ENCODE data around the gene XXYLT1.

Gene XXYLT1

GRCh38 chr3:195162816-195163215 lies 108.1 kb downstream of the XXYLT1 start:
- H3K4me1 ChIP-seq (ENCODE audit: control insufficient read depth in 5 of 5, insufficient read depth in 5 of 5, low read length in 5 of 5): peaks cover 10 to 52% (median 21%) of the 10 kb centered on the region in 5 donors
- peak overlapping the region; percentile 2 for H3K27ac ChIP-seq (ENCODE audit: low read depth, low read length)

GRCh38 chr3:195162033-195162669 lies 108.8 kb downstream of the XXYLT1 start:
- no peaks in the 10 kb centered on the region for H3K27me3 ChIP-seq (ENCODE audit: control insufficient read depth in 5 of 5, insufficient read depth in 4 of 5, low read length in 5 of 5)
- peak overlapping the region; percentile 2 for H3K27ac ChIP-seq (ENCODE audit: low read depth, low read length)
- peak overlapping the region in 1 of 5 donors; percentile 25 for H3K9ac ChIP-seq (ENCODE audit: low read length in 5 of 5)
- H3K36me3 ChIP-seq (ENCODE audit: control insufficient read depth in 5 of 5, insufficient read depth in 5 of 5, low read length in 5 of 5): no peaks in the 10 kb centered on the region
- H3K4me1 ChIP-seq (ENCODE audit: control insufficient read depth in 5 of 5, insufficient read depth in 5 of 5, low read length in 5 of 5): peaks cover 10 to 55% (median 21%) of the 10 kb centered on the region in 5 donors
- H3K9me3 ChIP-seq (ENCODE audit: control insufficient read depth in 5 of 5, low read length in 5 of 5): no peaks in the 10 kb centered on the region
- no peak overlapping the region for H3K4me3 ChIP-seq (ENCODE audit: low read depth in 1 of 5, low read length in 5 of 5)

More at GRCh38 chr3:195162816-195163215, 108.1 kb downstream of the XXYLT1 start:
- no peak overlapping the region for H3K4me3 ChIP-seq (ENCODE audit: low read depth in 1 of 5, low read length in 5 of 5)
- H3K27me3 ChIP-seq (ENCODE audit: control insufficient read depth in 5 of 5, insufficient read depth in 4 of 5, low read length in 5 of 5): no peaks in the 10 kb centered on the region
- no peaks in the 10 kb centered on the region for H3K36me3 ChIP-seq (ENCODE audit: control insufficient read depth in 5 of 5, insufficient read depth in 5 of 5, low read length in 5 of 5)
- no peak overlapping the region for H3K9ac ChIP-seq (ENCODE audit: low read length in 5 of 5)
- H3K9me3 ChIP-seq (ENCODE audit: control insufficient read depth in 5 of 5, low read length in 5 of 5): no peaks in the 10 kb centered on the region

- Histone ChIP-seq H3K4me3 (ENCODE audit: low read depth in 1 of 5, low read length in 5 of 5) (no peak overlapping the region), H3K9ac (ENCODE audit: low read length in 5 of 5) (no peak overlapping the region), H3K27me3 (ENCODE audit: control insufficient read depth in 5 of 5, insufficient read depth in 4 of 5, low read length in 5 of 5) (no peaks in the 10 kb centered on the region), H3K36me3 (ENCODE audit: control insufficient read depth in 5 of 5, insufficient read depth in 5 of 5, low read length in 5 of 5) (peaks cover 0 to 2% (median 0%) of the 10 kb centered on the region in 5 donors), H3K27ac (ENCODE audit: low read depth, low read length) (peak overlapping the region; percentile 16), H3K4me1 (ENCODE audit: control insufficient read depth in 5 of 5, insufficient read depth in 5 of 5, low read length in 5 of 5) (peaks cover 11 to 64% (median 21%) of the 10 kb centered on the region in 5 donors), H3K9me3 (ENCODE audit: control insufficient read depth in 5 of 5, low read length in 5 of 5) (no peaks in the 10 kb centered on the region)
These were observed 110.0 kb downstream of the XXYLT1 start for GRCh38 chr3:195160908-195161434.

- H3K27me3 ChIP-seq (ENCODE audit: control insufficient read depth in 5 of 5, insufficient read depth in 4 of 5, low read length in 5 of 5): no peaks in the 10 kb centered on the region
These were observed 110.6 kb downstream of the XXYLT1 start for GRCh38 chr3:195160257-195160898.

DNA sequence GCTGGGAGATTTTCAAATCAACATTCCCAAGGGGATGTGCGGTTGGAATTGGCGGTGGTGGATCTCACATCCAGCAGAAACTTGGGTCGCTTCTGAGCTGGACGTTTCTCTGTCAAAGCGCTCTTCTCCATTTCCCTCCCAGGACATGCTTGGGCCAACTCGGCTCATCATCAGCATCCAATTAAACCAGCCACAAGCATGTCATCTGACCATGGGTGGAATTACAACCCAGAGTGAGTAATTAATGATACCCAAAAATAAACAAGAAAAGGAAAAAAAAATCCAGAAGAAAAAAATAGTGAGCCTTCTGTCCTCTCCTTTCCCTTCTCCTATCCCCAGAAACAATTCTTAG lies 111.2 kb downstream of the XXYLT1 start:
- peaks cover 17 to 71% (median 27%) of the 10 kb centered on the region in 5 donors for H3K4me1 ChIP-seq (ENCODE audit: control insufficient read depth in 5 of 5, insufficient read depth in 5 of 5, low read length in 5 of 5)
- H3K36me3 ChIP-seq (ENCODE audit: control insufficient read depth in 5 of 5, insufficient read depth in 5 of 5, low read length in 5 of 5): peaks cover 0 to 2% (median 0%) of the 10 kb centered on the region in 5 donors
- no peak overlapping the region for H3K9ac ChIP-seq (ENCODE audit: low read length in 5 of 5)
- H3K9me3 ChIP-seq (ENCODE audit: control insufficient read depth in 5 of 5, low read length in 5 of 5): no peaks in the 10 kb centered on the region
- no peak overlapping the region for H3K27ac ChIP-seq (ENCODE audit: low read depth, low read length)
- no peak overlapping the region for H3K4me3 ChIP-seq (ENCODE audit: low read depth in 1 of 5, low read length in 5 of 5)
- no peaks in the 10 kb centered on the region for H3K27me3 ChIP-seq (ENCODE audit: control insufficient read depth in 5 of 5, insufficient read depth in 4 of 5, low read length in 5 of 5)

More at GRCh38 chr3:195160257-195160898, 110.6 kb downstream of the XXYLT1 start:
- peaks cover 11 to 70% (median 21%) of the 10 kb centered on the region in 5 donors for H3K4me1 ChIP-seq (ENCODE audit: control insufficient read depth in 5 of 5, insufficient read depth in 5 of 5, low read length in 5 of 5)
- H3K9ac ChIP-seq (ENCODE audit: low read length in 5 of 5): no peak overlapping the region
- H3K4me3 ChIP-seq (ENCODE audit: low read depth in 1 of 5, low read length in 5 of 5): no peak overlapping the region
- H3K36me3 ChIP-seq (ENCODE audit: control insufficient read depth in 5 of 5, insufficient read depth in 5 of 5, low read length in 5 of 5): peaks cover 0 to 2% (median 0%) of the 10 kb centered on the region in 5 donors
- peak overlapping the region; percentile 16 for H3K27ac ChIP-seq (ENCODE audit: low read depth, low read length)
- no peaks in the 10 kb centered on the region for H3K9me3 ChIP-seq (ENCODE audit: control insufficient read depth in 5 of 5, low read length in 5 of 5)

GRCh38 chr3:195159117-195159813 lies 111.7 kb downstream of the XXYLT1 start:
- no peak overlapping the region for H3K27ac ChIP-seq (ENCODE audit: low read depth, low read length)
- H3K4me1 ChIP-seq (ENCODE audit: control insufficient read depth in 5 of 5, insufficient read depth in 5 of 5, low read length in 5 of 5): peaks cover 22 to 72% (median 32%) of the 10 kb centered on the region in 5 donors
- peaks cover 0 to 2% (median 0%) of the 10 kb centered on the region in 5 donors for H3K36me3 ChIP-seq (ENCODE audit: control insufficient read depth in 5 of 5, insufficient read depth in 5 of 5, low read length in 5 of 5)
- no peak overlapping the region for H3K4me3 ChIP-seq (ENCODE audit: low read depth in 1 of 5, low read length in 5 of 5)
- H3K27me3 ChIP-seq (ENCODE audit: control insufficient read depth in 5 of 5, insufficient read depth in 4 of 5, low read length in 5 of 5): no peaks in the 10 kb centered on the region
- H3K9ac ChIP-seq (ENCODE audit: low read length in 5 of 5): no peak overlapping the region
- no peaks in the 10 kb centered on the region for H3K9me3 ChIP-seq (ENCODE audit: control insufficient read depth in 5 of 5, low read length in 5 of 5)

DNA sequence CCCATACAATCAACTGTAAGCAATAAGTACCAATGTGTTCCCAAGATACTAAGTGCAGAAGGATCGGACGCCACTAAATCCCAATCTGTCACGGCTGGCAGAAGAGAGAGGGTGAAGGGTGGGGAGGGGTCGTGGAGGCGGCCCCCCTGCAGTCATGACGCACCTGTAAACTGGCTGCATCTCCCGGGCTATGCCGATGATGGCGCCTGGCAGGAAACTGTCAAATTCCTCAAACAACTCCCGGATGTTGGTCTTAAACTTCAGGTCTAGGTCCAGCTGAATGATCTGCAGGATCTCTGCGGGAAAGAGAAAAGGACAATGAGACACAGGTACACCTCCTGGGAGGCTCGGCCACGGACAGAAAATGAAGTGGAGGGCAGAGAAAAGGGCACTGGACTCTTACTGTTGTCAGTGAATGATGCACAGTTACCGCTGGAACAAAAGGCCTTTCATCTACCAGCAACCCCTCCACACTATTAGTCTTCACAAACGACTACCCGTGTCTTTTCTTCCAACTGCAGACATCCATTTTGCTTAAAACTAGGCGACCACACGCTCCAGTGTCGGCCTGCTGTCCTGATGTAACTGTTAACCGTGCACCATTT lies 114.6 kb downstream of the XXYLT1 start:
- peaks cover 23 to 75% (median 43%) of the 10 kb centered on the region in 5 donors for H3K4me1 ChIP-seq (ENCODE audit: control insufficient read depth in 5 of 5, insufficient read depth in 5 of 5, low read length in 5 of 5)
- no peak overlapping the region for H3K9ac ChIP-seq (ENCODE audit: low read length in 5 of 5)
- no peak overlapping the region for H3K4me3 ChIP-seq (ENCODE audit: low read depth in 1 of 5, low read length in 5 of 5)
- H3K9me3 ChIP-seq (ENCODE audit: control insufficient read depth in 5 of 5, low read length in 5 of 5): no peaks in the 10 kb centered on the region
- H3K27me3 ChIP-seq (ENCODE audit: control insufficient read depth in 5 of 5, insufficient read depth in 4 of 5, low read length in 5 of 5): no peaks in the 10 kb centered on the region
- peaks cover 0 to 2% (median 0%) of the 10 kb centered on the region in 5 donors for H3K36me3 ChIP-seq (ENCODE audit: control insufficient read depth in 5 of 5, insufficient read depth in 5 of 5, low read length in 5 of 5)
- peak overlapping the region; percentile 54 for H3K27ac ChIP-seq (ENCODE audit: low read depth, low read length)

GRCh38 chr3:195155570-195156241 lies 115.3 kb downstream of the XXYLT1 start:
- H3K36me3 ChIP-seq (ENCODE audit: control insufficient read depth in 5 of 5, insufficient read depth in 5 of 5, low read length in 5 of 5): peaks cover 0 to 2% (median 0%) of the 10 kb centered on the region in 5 donors
- H3K27ac ChIP-seq (ENCODE audit: low read depth, low read length): peak overlapping the region; percentile 54
- H3K4me3 ChIP-seq (ENCODE audit: low read depth in 1 of 5, low read length in 5 of 5): no peak overlapping the region
- no peaks in the 10 kb centered on the region for H3K9me3 ChIP-seq (ENCODE audit: control insufficient read depth in 5 of 5, low read length in 5 of 5)
- no peak overlapping the region for H3K9ac ChIP-seq (ENCODE audit: low read length in 5 of 5)
- H3K27me3 ChIP-seq (ENCODE audit: control insufficient read depth in 5 of 5, insufficient read depth in 4 of 5, low read length in 5 of 5): no peaks in the 10 kb centered on the region
- H3K4me1 ChIP-seq (ENCODE audit: control insufficient read depth in 5 of 5, insufficient read depth in 5 of 5, low read length in 5 of 5): peaks cover 23 to 74% (median 48%) of the 10 kb centered on the region in 5 donors

- peak overlapping the region; percentile 54 for H3K27ac ChIP-seq (ENCODE audit: low read depth, low read length)
- peaks cover 19 to 73% (median 45%) of the 10 kb centered on the region in 5 donors for H3K4me1 ChIP-seq (ENCODE audit: control insufficient read depth in 5 of 5, insufficient read depth in 5 of 5, low read length in 5 of 5)
- H3K27me3 ChIP-seq (ENCODE audit: control insufficient read depth in 5 of 5, insufficient read depth in 4 of 5, low read length in 5 of 5): no peaks in the 10 kb centered on the region
- H3K9me3 ChIP-seq (ENCODE audit: control insufficient read depth in 5 of 5, low read length in 5 of 5): no peaks in the 10 kb centered on the region
- H3K4me3 ChIP-seq (ENCODE audit: low read depth in 1 of 5, low read length in 5 of 5): peak overlapping the region in 2 of 5 donors; percentile 11 to 14
- no peak overlapping the region for H3K9ac ChIP-seq (ENCODE audit: low read length in 5 of 5)
- peaks cover 0 to 2% (median 0%) of the 10 kb centered on the region in 5 donors for H3K36me3 ChIP-seq (ENCODE audit: control insufficient read depth in 5 of 5, insufficient read depth in 5 of 5, low read length in 5 of 5)
These were observed 116.0 kb downstream of the XXYLT1 start for GRCh38 chr3:195154793-195155535.
